Right hindlimb (tissue), 1 donor: ENCODE measurements around the gene ATG4D.

ENCODE experiments used
- DNase-seq: peaks from one replicate; pipeline ENCODE4 v3.0.0-alpha.2; 2018

Gene ATG4D

GRCh38 chr19:10543420-10544241 lies at the start of gene ATG4D:
Gene ATG4D, plus strand, starts transcription at chr19:10543904. Its CDS starts 187 bp downstream, at chr19:10544091.
- DNase-seq: peak; percentile 86

GRCh38 chr19:10497371-10497770 lies 46.3 kb upstream of the ATG4D start:
- no peak for DNase-seq

GRCh38 chr19:10499550-10500246 lies 44.0 kb upstream of the ATG4D start:
- no peak for DNase-seq

DNA sequence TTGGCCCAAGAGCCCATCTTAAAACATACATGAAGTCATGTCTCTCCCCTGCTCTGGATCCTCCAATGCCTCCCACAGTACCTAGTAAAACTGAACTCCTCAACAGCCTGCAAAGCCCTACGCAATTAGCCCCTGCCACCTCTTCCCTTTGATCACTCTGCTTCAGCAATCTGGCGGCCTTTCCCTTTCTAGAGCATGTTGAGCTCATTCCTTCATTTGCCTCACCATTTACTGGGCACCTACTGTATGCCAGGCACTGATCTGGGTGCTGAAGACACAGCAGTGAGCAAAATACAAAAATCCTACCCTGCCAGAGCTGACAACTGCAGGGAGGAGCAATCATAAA lies 43.5 kb upstream of the ATG4D start:
- no peak for DNase-seq

DNA sequence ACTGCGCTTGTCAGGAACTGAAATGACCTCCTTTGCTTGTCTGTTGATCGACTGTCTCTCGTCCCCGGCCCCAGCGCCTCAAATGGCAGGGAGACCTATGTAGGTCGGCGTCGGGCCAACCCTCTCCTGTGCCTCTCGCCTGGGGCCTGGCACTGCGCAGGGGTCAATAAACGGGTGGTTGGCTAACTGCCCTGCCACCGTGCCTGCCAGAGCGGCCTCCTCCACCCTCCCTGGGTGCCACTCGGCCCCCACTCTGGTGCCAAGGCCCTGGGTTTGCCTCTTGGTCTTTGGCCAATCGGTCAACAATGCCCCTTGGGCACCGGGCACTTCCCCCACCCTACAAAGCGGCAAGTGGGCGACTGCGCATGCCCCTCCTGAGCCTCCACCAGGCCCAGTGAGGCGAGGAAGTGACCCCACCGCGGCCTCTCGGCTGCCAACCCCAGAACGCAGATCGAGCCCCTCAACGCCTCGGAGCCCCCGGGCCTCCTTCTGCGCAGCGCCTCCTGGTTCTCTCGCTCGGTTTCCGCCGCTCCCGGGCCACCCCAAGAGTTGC lies 41.7 kb upstream of the ATG4D start:
- peak; percentile 62 for DNase-seq

DNA sequence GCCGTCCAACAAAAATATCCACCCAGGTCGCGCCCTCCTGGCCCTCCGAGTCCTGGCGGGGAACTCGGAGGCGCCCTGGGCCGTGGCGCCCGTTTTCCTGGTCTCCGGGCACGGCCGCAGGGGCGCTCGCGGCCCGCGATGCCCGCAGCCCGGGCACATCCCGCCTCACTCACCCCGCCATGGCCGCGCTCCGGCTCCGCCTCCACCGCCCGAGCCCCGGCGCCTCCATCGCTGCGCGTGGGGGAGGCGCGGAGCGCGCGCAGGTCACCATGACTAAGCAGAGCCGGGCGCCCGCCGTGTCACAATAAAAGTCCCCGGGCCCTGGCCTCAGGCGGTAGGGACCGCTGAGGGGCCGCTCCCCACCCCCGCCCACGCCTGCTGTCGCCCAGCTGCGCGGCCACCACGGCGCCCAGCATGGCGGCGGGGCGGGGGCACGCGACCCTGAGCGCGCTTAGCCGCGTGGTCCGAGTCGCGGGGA lies 41.1 kb upstream of the ATG4D start:
- DNase-seq: peak; percentile 95

GRCh38 chr19:10503002-10503789 lies 40.5 kb upstream of the ATG4D start, which contains the start of gene KEAP1:
Gene KEAP1, minus strand, starts transcription at chr19:10503356. Its CDS starts 3,323 bp downstream, at chr19:10500033.
- DNase-seq: peak; percentile 73

DNA sequence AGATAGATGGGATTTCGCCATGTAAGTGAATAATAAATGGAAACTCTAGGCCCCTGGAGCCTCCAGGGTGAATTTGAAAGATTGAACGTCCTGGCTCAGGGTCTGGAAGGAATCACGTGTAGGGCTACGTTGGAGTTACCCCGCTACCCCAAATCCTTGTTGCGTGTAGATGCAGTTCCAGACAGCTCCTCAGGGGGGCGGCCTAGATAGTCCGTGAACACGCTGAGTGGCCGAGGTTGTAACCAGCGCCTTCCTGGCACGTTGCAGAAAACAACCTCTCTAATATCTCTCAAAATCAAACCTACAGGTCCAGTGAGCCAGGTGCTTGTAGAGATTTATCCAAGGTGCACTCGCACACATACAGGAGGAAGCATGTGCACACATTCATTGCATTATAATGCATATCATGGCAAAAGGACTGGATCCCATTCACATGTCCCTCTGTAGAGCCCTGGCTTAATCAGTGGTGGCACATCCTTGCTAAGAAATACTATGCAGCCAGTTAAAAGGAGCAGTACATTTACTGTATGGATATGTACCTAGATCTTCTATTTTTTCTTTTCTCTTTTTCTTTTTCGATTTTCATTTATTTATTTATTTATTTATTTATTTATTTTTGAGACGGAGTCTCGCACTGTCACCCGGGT lies 38.0 kb upstream of the ATG4D start:
- DNase-seq: peak; percentile 58

GRCh38 chr19:10508036-10508435 lies 35.7 kb upstream of the ATG4D start:
- no peak for DNase-seq

DNA sequence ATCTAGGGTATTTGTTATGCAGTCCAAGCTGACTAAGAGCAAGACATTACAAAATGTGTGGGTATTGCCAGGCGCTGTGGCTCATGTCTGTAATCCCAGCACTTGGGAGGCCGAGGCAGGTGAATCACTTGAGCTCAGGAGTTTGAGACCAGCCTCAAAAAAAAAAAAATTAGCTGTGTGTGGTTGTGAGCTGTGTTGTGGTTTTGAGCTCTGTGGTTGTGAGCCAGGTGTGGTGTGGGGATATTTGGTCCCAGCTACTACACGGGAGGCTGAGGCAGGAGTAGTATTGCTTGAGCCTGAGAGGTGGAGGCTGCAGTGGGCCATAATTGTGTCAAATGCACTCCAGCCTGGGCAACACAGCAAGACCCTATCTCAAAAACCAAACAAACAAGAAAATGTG lies 35.0 kb upstream of the ATG4D start:
- DNase-seq: no peak

DNA sequence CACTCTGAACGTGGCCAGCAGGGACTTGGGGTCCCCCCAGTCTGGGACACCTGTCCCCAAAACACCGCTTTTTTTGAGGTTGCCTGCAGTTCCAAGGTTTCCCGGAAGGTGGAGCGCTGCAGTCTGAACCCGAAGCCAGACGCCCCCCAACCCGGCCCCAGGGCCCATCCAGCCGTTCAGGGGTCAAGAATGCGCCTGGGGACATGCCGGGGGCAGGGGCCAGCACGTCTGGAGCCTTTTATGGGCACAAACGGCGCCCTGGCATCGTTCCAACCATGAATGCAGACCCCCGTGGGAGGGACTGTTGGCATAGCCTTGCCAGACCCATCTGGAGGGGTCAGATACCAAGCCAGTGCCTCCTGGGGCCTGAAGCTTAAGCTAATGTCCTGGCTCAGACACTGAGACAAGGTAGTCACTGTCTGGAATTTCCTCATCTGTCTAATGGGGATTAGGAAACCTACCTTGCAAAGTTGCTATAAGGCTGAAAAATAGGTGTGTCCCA lies 33.4 kb upstream of the ATG4D start:
- peak; percentile 38 for DNase-seq

DNA sequence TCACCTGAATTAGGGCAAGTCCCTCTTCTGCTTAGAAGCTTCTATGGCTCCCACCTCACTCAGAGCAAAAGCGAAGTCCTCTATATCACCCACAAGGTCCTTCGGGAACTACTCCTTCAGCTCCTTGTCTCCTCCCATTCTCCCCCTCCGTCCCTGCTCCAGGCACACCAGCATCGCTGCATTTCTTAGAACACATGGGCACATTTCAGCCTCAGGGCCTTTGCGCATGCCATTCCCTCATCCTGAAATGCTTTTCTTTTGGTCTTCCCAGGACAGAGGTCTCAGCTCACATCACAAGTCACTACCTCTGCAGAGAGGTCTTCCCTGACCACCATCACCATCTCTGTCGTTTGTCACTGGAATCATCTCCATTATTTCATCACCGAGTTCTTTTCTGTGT lies 30.5 kb upstream of the ATG4D start:
- no peak for DNase-seq

GRCh38 chr19:10514211-10515145 lies 29.2 kb upstream of the ATG4D start:
- no peak for DNase-seq

DNA sequence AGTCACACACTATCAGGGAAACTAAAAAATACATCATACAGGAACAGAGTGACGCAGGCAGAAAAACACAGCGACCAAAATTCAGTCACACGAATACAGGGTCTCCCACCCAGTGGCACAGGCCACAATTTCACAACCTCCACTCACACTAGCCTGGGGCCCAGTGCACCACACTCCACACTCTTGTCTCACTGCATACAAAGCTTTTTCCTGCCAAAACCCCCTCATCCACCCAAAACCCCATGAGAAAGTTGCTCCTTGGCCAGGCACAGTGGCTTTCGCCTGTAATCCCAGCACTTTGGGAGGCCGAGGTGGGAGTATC lies 27.7 kb upstream of the ATG4D start:
- DNase-seq: no peak

DNA sequence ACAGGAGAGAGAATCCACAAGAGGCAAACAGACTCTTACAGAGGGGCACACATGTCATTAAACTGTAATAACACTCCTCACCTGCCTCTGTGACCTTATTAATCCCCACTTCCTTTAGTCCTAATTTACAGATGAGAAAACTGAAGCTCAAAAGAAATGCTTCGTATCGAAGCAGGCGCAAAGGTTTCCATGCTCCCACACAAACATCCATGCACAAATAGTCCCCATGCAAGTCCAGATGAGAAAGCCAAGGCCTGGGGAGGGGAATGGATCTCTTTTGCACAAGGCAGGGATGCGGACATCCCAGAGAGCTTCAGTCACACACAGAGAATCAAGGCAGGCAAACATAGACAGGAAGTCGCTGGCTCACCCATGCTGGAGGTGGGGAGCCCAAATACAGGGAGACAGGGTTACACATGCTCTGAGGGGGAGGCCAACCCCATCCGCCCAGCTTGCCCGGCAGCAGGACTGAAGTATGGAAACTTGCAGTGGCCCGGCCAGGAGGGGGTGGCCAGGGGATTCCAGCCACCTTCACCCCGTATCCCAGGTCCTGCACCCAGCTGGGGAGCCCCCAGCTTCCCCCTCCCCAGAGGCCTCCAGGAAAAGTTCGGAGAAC lies 26.9 kb upstream of the ATG4D start:
- DNase-seq: no peak

- peak; percentile 39 for DNase-seq
Measured at GRCh38 chr19:10517361-10517759, 26.3 kb upstream of the ATG4D start, which contains the start of gene S1PR5. Gene S1PR5, minus strand, starts transcription at chr19:10517447. Its CDS starts 2,436 bp downstream, at chr19:10515011.

GRCh38 chr19:10517760-10518443 lies 25.8 kb upstream of the ATG4D start:
- peak; percentile 34 for DNase-seq

GRCh38 chr19:10518444-10519361 lies 25.0 kb upstream of the ATG4D start:
- no peak for DNase-seq

DNA sequence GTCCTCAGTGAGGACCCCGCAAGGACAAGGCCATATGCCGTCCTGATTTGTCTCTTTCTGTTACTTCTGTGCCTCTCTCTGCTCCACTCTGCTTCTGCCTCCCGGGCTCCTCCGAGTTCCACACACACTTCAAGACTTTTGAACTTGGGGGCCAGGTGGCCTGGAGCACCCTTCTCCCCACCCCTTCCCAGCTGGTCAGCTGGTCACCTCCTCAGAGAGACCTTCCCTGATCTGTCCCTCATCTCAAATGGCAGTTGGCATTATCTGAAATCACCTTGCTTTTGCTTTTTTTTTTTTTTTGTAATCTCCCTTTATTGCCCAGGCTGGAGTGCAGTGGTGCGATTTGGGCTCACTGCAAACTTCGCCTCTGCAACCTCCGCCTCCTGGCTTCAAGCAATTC lies 24.3 kb upstream of the ATG4D start:
- DNase-seq: no peak
